SH-SY5Y (cell line): ENCODE results near the gene ILKAP.

Source experiments
- GATA2 ChIP-seq: IDR thresholded peaks from 2 replicates; pipeline ENCODE4 v1.6.1; 2011; ENCODE audit warnings: mild to moderate bottlenecking, low read depth, low read length
- GATA3 ChIP-seq: IDR thresholded peaks from 2 replicates; pipeline ENCODE4 v1.6.1; 2011; ENCODE audit warnings: low read depth, mild to moderate bottlenecking, low read length, moderate library complexity

DNA sequence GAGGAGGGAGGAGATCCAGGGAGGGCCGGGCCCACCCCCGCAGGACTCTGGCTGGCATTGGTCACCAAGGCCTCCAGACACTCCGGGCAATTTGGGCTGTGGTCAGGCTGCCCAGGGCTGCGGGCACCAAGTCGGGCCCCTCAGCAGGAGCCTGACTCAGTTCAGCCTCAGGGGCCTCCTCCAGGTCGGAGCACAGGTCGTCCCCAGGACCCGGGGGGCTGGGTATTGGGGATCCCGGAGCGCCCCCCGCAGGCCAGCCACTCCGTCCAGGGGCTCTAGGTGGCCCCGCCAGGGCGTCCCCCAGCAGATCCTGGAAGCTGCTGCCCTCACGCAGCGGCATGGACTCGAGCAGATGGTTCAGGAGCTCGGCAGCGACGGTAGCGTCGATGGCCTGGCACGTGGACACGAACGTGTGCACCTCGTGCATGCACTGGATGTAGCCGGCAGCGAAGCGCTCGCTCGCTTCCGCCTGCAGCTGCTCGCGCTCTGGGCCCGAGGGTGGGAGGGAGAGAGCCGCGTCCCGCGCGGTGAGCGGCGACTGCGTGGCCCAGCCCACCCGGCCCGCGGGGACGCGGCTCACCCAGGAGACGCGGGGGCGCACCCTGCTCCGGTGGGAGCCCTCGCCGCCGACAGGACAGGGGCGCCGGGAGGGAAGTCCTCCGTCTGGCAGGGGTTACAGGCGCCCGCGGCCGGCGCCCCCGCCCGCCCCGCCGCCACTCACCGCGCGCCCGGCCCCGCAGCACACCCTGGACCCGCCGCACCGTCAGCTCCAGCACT, 35.5 kb upstream of the ILKAP start:
- TF ChIP-seq GATA2 (no peak), GATA3 (no peak)
